ENCODE data around the gene RNF152. TPM values are rescaled to one million over a fixed set of nuclear protein-coding genes. Genes with fewer than 3 reads are reported as not detected.

Gene RNF152
- total RNA-seq, 1 donor from 2014 or later = 24.1 TPM

GRCh38 chr18:61856678-61857077 is 36.1 kb downstream of the RNF152 start:
- Mint-ChIP-seq H3K27ac (no peak overlapping the region), H3K4me1 (peaks cover 49% of the 10 kb centered on the region), H3K9me3 (peaks cover 6% of the 10 kb centered on the region), H3K36me3 (peaks cover 41% of the 10 kb centered on the region), H3K4me3 (no peak overlapping the region), H3K27me3 (ENCODE audit: insufficient read depth, low read depth) (peaks cover 7% of the 10 kb centered on the region)
- Histone ChIP-seq H3K4me2 (no peak overlapping the region), H3K79me2 (ENCODE audit: low read depth) (peaks cover 68% of the 10 kb centered on the region), H2AFZ (replicated peaks) (no peak overlapping the region), H3K4me3 (no peak overlapping the region), H3K4me1 (peaks cover 35% of the 10 kb centered on the region), H3K9me3 (ENCODE audit: low read depth) (no peaks in the 10 kb centered on the region), H3K27me3 (no peaks in the 10 kb centered on the region), H3K27ac (no peak overlapping the region), H3K36me3 (no peaks in the 10 kb centered on the region), H3F3A (ENCODE audit: low read depth) (no peaks in the 10 kb centered on the region), H3K9ac (no peak overlapping the region), H4K20me1 (ENCODE audit: low read depth) (peaks cover 29% of the 10 kb centered on the region)
- TF ChIP-seq EZH2phosphoT487 (IDR thresholded peaks at IDR 0.05) (no peak), CTCF (IDR thresholded peaks at IDR 0.05) (no peak), EZH2 (IDR thresholded peaks at IDR 0.05) (no peak)
- DNase-seq (ENCODE audit: low spot score) = no peak

GRCh38 chr18:61855449-61856378 is 37.1 kb downstream of the RNF152 start:
- no peaks in the 10 kb centered on the region for H3K36me3 ChIP-seq
- no peak overlapping the region for H3K4me3 ChIP-seq
- no peak overlapping the region for H3K9ac ChIP-seq
- H3K27me3 ChIP-seq = no peaks in the 10 kb centered on the region
- Mint-ChIP-seq H3K27ac (no peak overlapping the region), H3K36me3 (peaks cover 35% of the 10 kb centered on the region), H3K27me3 (ENCODE audit: insufficient read depth, low read depth) (peaks cover 7% of the 10 kb centered on the region), H3K9me3 (peaks cover 6% of the 10 kb centered on the region), H3K4me3 (no peak overlapping the region), H3K4me1 (peaks cover 49% of the 10 kb centered on the region)
- peaks cover 35% of the 10 kb centered on the region for H3K4me1 ChIP-seq
- no peak overlapping the region for H3K27ac ChIP-seq
- peaks cover 29% of the 10 kb centered on the region for H4K20me1 ChIP-seq (ENCODE audit: low read depth)
- TF ChIP-seq EZH2phosphoT487 (IDR thresholded peaks at IDR 0.05) (no peak), EZH2 (IDR thresholded peaks at IDR 0.05) (no peak), CTCF (IDR thresholded peaks at IDR 0.05) (no peak)
- H2AFZ ChIP-seq (replicated peaks) = no peak overlapping the region
- H3K4me2 ChIP-seq = no peak overlapping the region
- no peaks in the 10 kb centered on the region for H3K9me3 ChIP-seq (ENCODE audit: low read depth)
- H3F3A ChIP-seq (ENCODE audit: low read depth) = no peaks in the 10 kb centered on the region
- no peak for DNase-seq (ENCODE audit: low spot score)
- H3K79me2 ChIP-seq (ENCODE audit: low read depth) = peaks cover 74% of the 10 kb centered on the region

GRCh38 chr18:61854578-61855448 is 38.0 kb downstream of the RNF152 start:
- no peak overlapping the region for H3K27ac ChIP-seq
- DNase-seq (ENCODE audit: low spot score) = no peak
- no peak overlapping the region for H3K4me2 ChIP-seq
- Mint-ChIP-seq H3K4me1 (peaks cover 49% of the 10 kb centered on the region), H3K9me3 (peaks cover 5% of the 10 kb centered on the region), H3K4me3 (no peak overlapping the region), H3K36me3 (peaks cover 33% of the 10 kb centered on the region), H3K27me3 (ENCODE audit: insufficient read depth, low read depth) (peaks cover 7% of the 10 kb centered on the region), H3K27ac (no peak overlapping the region)
- H3K9ac ChIP-seq = no peak overlapping the region
- H2AFZ ChIP-seq (replicated peaks) = no peak overlapping the region
- peaks cover 78% of the 10 kb centered on the region for H3K79me2 ChIP-seq (ENCODE audit: low read depth)
- H4K20me1 ChIP-seq (ENCODE audit: low read depth) = peaks cover 29% of the 10 kb centered on the region
- H3K27me3 ChIP-seq = no peaks in the 10 kb centered on the region
- no peaks in the 10 kb centered on the region for H3K36me3 ChIP-seq
- no peaks in the 10 kb centered on the region for H3K9me3 ChIP-seq (ENCODE audit: low read depth)
- H3F3A ChIP-seq (ENCODE audit: low read depth) = no peaks in the 10 kb centered on the region
- no peak overlapping the region for H3K4me3 ChIP-seq
- H3K4me1 ChIP-seq = peaks cover 35% of the 10 kb centered on the region
- TF ChIP-seq EZH2phosphoT487 (IDR thresholded peaks at IDR 0.05) = no peak
- TF ChIP-seq EZH2 (IDR thresholded peaks at IDR 0.05) = no peak
- no peak for TF ChIP-seq CTCF (IDR thresholded peaks at IDR 0.05)
